Parathyroid adenoma (tissue), 2 donors: ENCODE results near the gene UBE2H.
A peak's percentile ranks its signal among the peaks of the same experiment; 100 is the strongest.
"Not testable (repeated sequence)": the region's sequence is repeated elsewhere in the genome, so short reads cannot be mapped to it uniquely, and the experiment has no call there.

ENCODE experiments used
- H2AFZ ChIP-seq: fragments of 300-600 bp; sonication (generic); one replicate; pipeline ENCODE4 v1.7.0; 2017; ENCODE audit warnings: antibody characterized with exemption, mild to moderate bottlenecking
- H3K27ac ChIP-seq: fragments of 300-600 bp; sonication (generic); one replicate; pipeline ENCODE4 v1.7.0; 2017
- H3K27me3 ChIP-seq: fragments of 300-600 bp; sonication (generic); one replicate; pipeline ENCODE4 v1.7.0; 2017; ENCODE audit warnings: low read length; ENCODE audit not compliant: control insufficient read depth, insufficient read depth
- H3K36me3 ChIP-seq: fragments of 300-600 bp; sonication (generic); one replicate; pipeline ENCODE4 v1.7.0; 2017; ENCODE audit warnings: low read length; ENCODE audit not compliant: control insufficient read depth, insufficient read depth
- H3K4me1 ChIP-seq: fragments of 300-600 bp; sonication (generic); one replicate; pipeline ENCODE4 v1.7.0; 2017; ENCODE audit warnings: control low read depth
- H3K4me2 ChIP-seq: fragments of 300-600 bp; sonication (generic); one replicate; pipeline ENCODE4 v1.7.0; 2017; ENCODE audit warnings: low read length
- H3K4me3 ChIP-seq: fragments of 300-600 bp; sonication (generic); one replicate; pipeline ENCODE4 v1.7.0; 2017; ENCODE audit warnings: low read depth, low read length
- H3K79me2 ChIP-seq: fragments of 300-600 bp; sonication (generic); one replicate; pipeline ENCODE4 v1.7.0; 2017; ENCODE audit warnings: control low read depth
- H3K9ac ChIP-seq: fragments of 300-600 bp; sonication (generic); one replicate; pipeline ENCODE4 v1.7.0; 2017; ENCODE audit warnings: mild to moderate bottlenecking
- H3K9me3 ChIP-seq: fragments of 300-600 bp; sonication (generic); one replicate; pipeline ENCODE4 v1.7.0; 2017; ENCODE audit warnings: low read length; ENCODE audit not compliant: control insufficient read depth
- CTCF ChIP-seq: fragments of 300-600 bp; sonication (generic); IDR thresholded peaks from one replicate; pipeline ENCODE4 v1.7.0; 2017; ENCODE audit warnings: antibody characterized with exemption, mild to moderate bottlenecking
- donor health status: primary hyperparathyroidism.

The UBE2H gene

DNA sequence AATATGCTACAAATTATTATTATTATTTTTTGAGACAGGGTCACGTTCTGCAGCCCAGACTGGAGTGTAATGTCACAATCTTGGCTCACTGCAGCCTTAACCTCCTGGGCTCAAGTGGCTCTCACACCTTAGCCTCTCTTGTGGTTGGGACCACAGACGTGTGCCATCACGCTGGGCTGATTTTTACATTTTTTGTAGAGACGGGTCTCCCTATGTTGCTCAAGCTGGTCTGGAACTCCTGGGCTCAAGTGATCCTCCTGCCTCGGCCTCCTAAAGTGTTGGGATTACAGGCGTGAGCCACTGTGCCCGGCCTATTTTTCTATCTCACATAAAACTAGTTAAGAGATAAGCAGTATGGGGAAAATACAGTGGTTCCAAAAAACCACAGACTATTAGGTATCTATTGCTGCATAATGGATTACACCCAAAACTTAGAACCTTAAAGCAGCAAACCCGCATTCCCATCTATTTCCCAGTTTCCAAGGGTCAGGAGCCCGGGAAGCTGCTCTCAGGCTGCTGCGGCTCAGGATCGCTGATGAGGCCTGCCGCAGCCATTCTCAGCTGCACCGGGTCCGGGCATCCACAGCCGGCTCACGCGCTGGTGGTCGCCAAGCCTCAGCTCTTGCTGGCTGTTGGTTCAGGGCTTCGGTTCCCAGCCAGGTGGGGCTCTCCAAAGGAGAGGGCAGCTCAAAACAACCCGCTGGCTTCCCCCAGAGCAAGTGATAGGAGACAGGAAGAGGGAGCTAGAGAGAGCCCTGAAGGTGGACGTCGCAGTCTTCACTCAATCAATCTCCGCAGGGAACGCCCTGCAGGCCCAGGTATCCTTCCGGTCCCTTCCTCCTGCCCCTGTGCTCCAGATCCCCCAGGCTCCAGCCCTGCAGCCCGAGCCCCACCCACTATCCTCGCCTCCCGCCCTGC is 128.2 kb downstream of the UBE2H start:
- Histone ChIP-seq H3K36me3 (no peaks in the 10 kb centered on the region), H3K4me1 (peaks cover 3% of the 10 kb centered on the region), H3K4me3 (peak overlapping the region; percentile 13), H3K27ac (peak overlapping the region; percentile 51), H3K9ac (no peak overlapping the region), H3K27me3 (no peaks in the 10 kb centered on the region), H3K4me2 (peak overlapping the region; percentile 86), H3K79me2 (no peaks in the 10 kb centered on the region), H2AFZ (peak overlapping the region; percentile 86), H3K9me3 (no peaks in the 10 kb centered on the region)
- TF ChIP-seq CTCF, result peak; percentile 27

DNA sequence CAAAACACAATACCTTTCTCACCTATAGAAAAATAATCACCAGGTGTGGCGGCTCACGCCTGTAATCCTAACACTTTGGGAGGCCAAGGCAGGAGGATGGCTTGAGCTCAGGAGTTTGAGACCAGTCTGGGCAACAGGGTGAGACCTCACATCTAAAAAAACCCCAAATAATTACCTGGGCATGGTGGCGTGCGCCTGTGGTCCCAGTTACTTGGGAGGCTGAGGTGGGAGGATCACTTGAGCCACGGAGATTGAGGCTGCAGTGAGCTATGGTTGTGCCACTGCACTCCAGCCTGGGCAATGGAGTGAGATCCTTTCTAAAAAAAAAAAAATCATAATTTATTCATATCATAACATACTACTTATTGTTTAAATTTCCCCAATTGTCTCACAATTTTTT is 129.6 kb downstream of the UBE2H start:
- H3K4me3 ChIP-seq, H3K4me2 ChIP-seq, H3K9me3 ChIP-seq, H3K9ac ChIP-seq, H2AFZ ChIP-seq, H3K4me1 ChIP-seq, H3K36me3 ChIP-seq, H3K79me2 ChIP-seq, H3K27ac ChIP-seq, H3K27me3 ChIP-seq: not testable (repeated sequence)

DNA sequence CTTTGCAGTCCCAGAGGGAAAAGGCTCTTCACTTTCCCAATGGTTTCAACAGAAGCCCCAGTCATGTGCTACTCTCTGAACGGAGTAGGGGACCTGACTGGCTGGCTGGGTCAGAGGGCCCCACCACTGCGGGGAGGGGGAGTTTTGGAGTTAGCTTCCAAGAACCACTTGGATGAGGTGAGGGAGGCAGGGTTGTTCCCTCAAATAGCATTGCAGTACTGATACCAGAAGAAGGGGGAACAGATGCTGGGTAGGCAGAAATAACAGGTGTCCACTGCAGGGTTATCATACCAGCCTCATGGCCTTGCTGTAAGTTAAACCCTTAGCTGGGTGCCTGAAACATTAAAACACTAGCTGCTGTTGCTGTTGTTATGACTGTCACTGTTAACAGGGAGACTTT is 131.3 kb downstream of the UBE2H start:
- H3K9ac ChIP-seq, result no peak overlapping the region
- no peaks in the 10 kb centered on the region for H3K27me3 ChIP-seq
- TF ChIP-seq CTCF, result no peak
- H3K9me3 ChIP-seq, result no peaks in the 10 kb centered on the region
- no peaks in the 10 kb centered on the region for H3K79me2 ChIP-seq
- H2AFZ ChIP-seq, result no peak overlapping the region
- H3K4me3 ChIP-seq, result no peak overlapping the region
- peaks cover 3% of the 10 kb centered on the region for H3K4me1 ChIP-seq
- H3K27ac ChIP-seq, result no peak overlapping the region
- no peak overlapping the region for H3K4me2 ChIP-seq
- no peaks in the 10 kb centered on the region for H3K36me3 ChIP-seq

DNA sequence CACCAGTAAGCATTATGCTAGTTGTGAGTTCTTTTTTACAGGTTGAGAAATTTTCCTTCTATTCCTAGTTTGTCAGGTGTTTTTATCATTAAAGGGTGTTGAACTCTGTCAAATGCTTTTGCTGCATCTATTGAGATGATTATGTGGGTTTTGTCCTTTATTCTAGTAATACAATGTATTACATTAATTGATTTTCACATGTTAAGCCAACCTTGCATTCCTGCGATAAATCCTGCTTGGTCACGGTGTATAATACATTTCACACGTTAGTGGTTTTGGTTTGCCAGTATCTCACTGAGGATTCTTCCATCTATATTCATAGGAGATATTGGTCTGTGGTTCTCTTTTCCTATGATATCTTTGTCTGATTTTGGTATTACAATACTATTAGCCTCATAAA is 136.0 kb downstream of the UBE2H start:
- Histone ChIP-seq H3K27ac (no peak overlapping the region), H3K79me2 (no peaks in the 10 kb centered on the region), H3K4me1 (no peaks in the 10 kb centered on the region), H3K36me3 (no peaks in the 10 kb centered on the region), H2AFZ (no peak overlapping the region), H3K9ac (no peak overlapping the region), H3K4me2 (no peak overlapping the region), H3K4me3 (no peak overlapping the region), H3K27me3 (no peaks in the 10 kb centered on the region), H3K9me3 (no peaks in the 10 kb centered on the region)
- no peak for TF ChIP-seq CTCF

DNA sequence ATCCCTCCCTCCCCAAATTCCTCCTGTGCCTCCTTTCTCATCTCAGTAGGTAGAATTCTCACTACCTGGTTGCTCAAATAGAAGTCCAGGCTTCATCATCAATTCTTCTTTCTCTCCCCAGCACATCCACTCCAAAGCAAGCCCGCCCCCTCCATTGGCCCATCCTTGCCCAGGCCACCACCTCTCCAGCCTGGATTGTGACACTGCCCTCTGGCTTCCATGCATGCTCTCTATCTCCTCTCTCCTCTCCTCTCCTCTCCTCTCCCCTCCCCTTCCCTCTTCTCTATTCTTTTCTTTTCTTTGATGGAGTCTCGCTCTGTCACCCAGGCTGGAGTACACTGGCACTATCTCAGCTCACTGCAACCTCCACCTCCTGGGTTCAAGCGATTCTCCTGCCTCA is 144.9 kb downstream of the UBE2H start:
- Histone ChIP-seq H3K27me3 (no peaks in the 10 kb centered on the region), H3K4me2 (no peak overlapping the region), H3K4me3 (no peak overlapping the region), H3K4me1 (no peaks in the 10 kb centered on the region), H2AFZ (no peak overlapping the region), H3K36me3 (no peaks in the 10 kb centered on the region), H3K9me3 (no peaks in the 10 kb centered on the region), H3K9ac (no peak overlapping the region), H3K79me2 (no peaks in the 10 kb centered on the region), H3K27ac (no peak overlapping the region)
- no peak for TF ChIP-seq CTCF
